ENCODE data around the gene ADGRL2.

GRCh38 chr1:82019508-82019907 lies 218.8 kb downstream of the ADGRL2 start:
- TF ChIP-seq CTCF (IDR thresholded peaks at IDR 0.05; ENCODE audit: insufficient read depth, low read depth, low read length) (no peak), EZH2 (IDR thresholded peaks at IDR 0.05; ENCODE audit: insufficient read depth, low read length) (no peak)

All from astrocyte (in vitro differentiated cells and primary cell).